A549 treated with dexamethasone at 1 μM for 4 hours (cell line): ENCODE measurements around the gene SMCO2. TPM values are rescaled to one million over a fixed set of nuclear protein-coding genes. Genes with fewer than 3 reads are reported as not detected.

Experiments
- total RNA-seq: library from RNA; stranded (reverse); fragments of 200-300 nt; extraction: Qiagen RNA extraction; gene quantifications from 5 replicates; pipeline ENCODE4 v1.2.3, GENCODE V29; 2022

The SMCO2 gene
- total RNA-seq: 0.11 to 0.24 TPM in 2 of 5 replicates, not detected in the others

DNA sequence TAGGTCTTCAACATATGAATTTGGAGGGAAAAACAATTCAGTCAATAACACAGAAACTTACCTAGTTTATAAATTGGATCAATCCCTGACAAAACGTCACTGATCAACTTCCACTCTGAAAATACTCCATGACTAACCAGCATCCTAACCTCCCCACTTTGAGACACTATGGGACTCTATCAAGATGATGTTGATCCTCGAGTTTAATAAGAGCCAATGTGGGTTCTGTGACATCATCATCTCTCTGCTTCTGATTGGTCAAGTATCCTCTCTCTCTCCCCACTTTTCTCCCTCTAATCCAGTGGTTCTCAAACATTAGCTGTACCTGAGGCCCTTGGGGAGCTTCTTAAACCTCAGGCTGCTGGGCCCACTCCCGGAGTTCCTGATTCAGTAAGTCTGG lies at the start of gene SMCO2:
TSS of gene SMCO2 (plus strand) at position 301 of the 400 bp plus-strand sequence. CDS start 23,896 bp downstream, outside the sequence.

GRCh38 chr12:27523642-27524493 lies 77.3 kb downstream of the SMCO2 start, which contains the start of gene PPFIBP1:
TSS of gene PPFIBP1 (plus strand) at chr12:27524206. CDS start at chr12:27633397, 109,191 bp downstream.

Other genes starting within 250 kb of the SMCO2 start
- gene STK38L, start 202.4 kb upstream of the SMCO2 start, total RNA-seq: 10.1 to 16.5 TPM (median 11.3 TPM) in 5 replicates
- gene BMAL2, start 113.9 kb upstream of the SMCO2 start, total RNA-seq: 14.4 to 18.7 TPM (median 17.1 TPM) in 5 replicates
- gene PPFIBP1, start 77.5 kb downstream of the SMCO2 start, total RNA-seq: 16.7 to 30.3 TPM (median 26.8 TPM) in 5 replicates
- 0.28 to 0.62 TPM (median 0.40 TPM) in 5 replicates for gene REP15, start 249.7 kb downstream of the SMCO2 start, total RNA-seq